ENCODE results near the gene IER2. TPM values are rescaled to one million over a fixed set of nuclear protein-coding genes. Genes with fewer than 3 reads are reported as not detected.

Gene IER2
- total and polyA plus RNA-seq, 9 of the 15 experiments (the other 6 are each of a cell fraction or from before 2014, with no cell fraction given) = 4.5 to 205 (median 23.7) TPM

- TF ChIP-seq CHD7 (IDR thresholded peaks at IDR 0.05; ENCODE audit: low read depth, low read length) (no peak), NRF1 (conservative IDR thresholded peaks at IDR 0.05 in 1 of 2, IDR thresholded peaks at IDR 0.05 in 1 of 2) (peak; percentile 34 to 51; a peak in 3 of 4 replicates), PHB (CRISPR knock-in tag; IDR thresholded peaks at IDR 0.05) (0 out of 2 replicates have a peak, but pooled peaks have one; percentile 42), MYBL2 (IDR thresholded peaks at IDR 0.05; ENCODE audit: low read depth) (no peak; the same call in 1 of the 2 replicates), MYBL2 (CRISPR knock-in tag; IDR thresholded peaks at IDR 0.05; ENCODE audit: borderline replicate concordance) (no peak), MXI1 (IDR thresholded peaks at IDR 0.05; ENCODE audit: low read depth, low read length) (0 out of 2 replicates have a peak, but pooled peaks have one; percentile 61), CBX1 (IDR thresholded peaks at IDR 0.05; ENCODE audit: low read depth) (0 out of 2 replicates have a peak, but pooled peaks have one; percentile 28), BRD9 (IDR thresholded peaks at IDR 0.05; ENCODE audit: low read depth, partially characterized antibody) (peak; percentile 58), STAT5A (IDR thresholded peaks at IDR 0.05; ENCODE audit: borderline replicate concordance, low read length) (no peak), ZBTB17 (CRISPR knock-in tag; IDR thresholded peaks at IDR 0.05) (0 out of 2 replicates have a peak, but pooled peaks have one; percentile 43), BCLAF1 (IDR thresholded peaks at IDR 0.05; ENCODE audit: borderline replicate concordance in 1 of 2, control insufficient read depth in 1 of 2, low read depth in 2 of 2, low read length in 1 of 2) (no peak), NR2C2 (CRISPR knock-in tag; IDR thresholded peaks at IDR 0.05) (no peak), NR2C2 (tag; IDR thresholded peaks at IDR 0.05) (0 out of 2 replicates have a peak, but pooled peaks have one; percentile 36)
Measured at GRCh38 chr19:13151605-13152355, 1.6 kb downstream of the IER2 start (continued).
